Measurements from ENCODE around the gene SKIC2.
A peak's percentile ranks its signal among the peaks of the same experiment; 100 is the strongest.
"Not testable (repeated sequence)": the region's sequence is repeated elsewhere in the genome, so short reads cannot be mapped to it uniquely, and the experiment has no call there.

SKIC2 gene

GRCh38 chr6:31958741-31959739 is at the start of gene SKIC2, which contains the start of gene NELFE:
Gene SKIC2, plus strand, starts transcription at chr6:31959175. Its CDS starts 18 bp downstream, at chr6:31959193.
Gene NELFE, minus strand, starts transcription at chr6:31958971. Its CDS starts 525 bp downstream, at chr6:31958446.
- peak; percentile 89 for DNase-seq (ENCODE audit: low read depth)

GRCh38 chr6:31909298-31909697 is 49.7 kb upstream of the SKIC2 start:
- DNase-seq (ENCODE audit: low read depth), result not testable (repeated sequence)

GRCh38 chr6:31911826-31912585 is 47.0 kb upstream of the SKIC2 start:
- DNase-seq (ENCODE audit: low read depth), result no peak

- no peak for DNase-seq (ENCODE audit: low read depth)
These were observed 43.6 kb upstream of the SKIC2 start for GRCh38 chr6:31915351-31915750.

- DNase-seq (ENCODE audit: low read depth), result no peak
These were observed 43.2 kb upstream of the SKIC2 start for GRCh38 chr6:31915756-31916155.

- DNase-seq (ENCODE audit: low read depth), result no peak
These were observed 40.8 kb upstream of the SKIC2 start for GRCh38 chr6:31918069-31918720.

- DNase-seq (ENCODE audit: low read depth), result no peak
These were observed 39.2 kb upstream of the SKIC2 start for GRCh38 chr6:31919624-31920303.

GRCh38 chr6:31920811-31921210 is 38.2 kb upstream of the SKIC2 start:
- DNase-seq (ENCODE audit: low read depth), result no peak

- no peak for DNase-seq (ENCODE audit: low read depth)
These were observed 36.0 kb upstream of the SKIC2 start for GRCh38 chr6:31922942-31923341.

- DNase-seq (ENCODE audit: low read depth), result no peak
These were observed 31.6 kb upstream of the SKIC2 start, which contains the start of gene C2 for GRCh38 chr6:31927242-31927862. Gene C2, plus strand, starts transcription at chr6:31927717. Its CDS starts 36 bp downstream, at chr6:31927753.

- no peak for DNase-seq (ENCODE audit: low read depth)
These were observed 30.9 kb upstream of the SKIC2 start for GRCh38 chr6:31927863-31928671.

GRCh38 chr6:31928672-31928939 is 30.4 kb upstream of the SKIC2 start:
- no peak for DNase-seq (ENCODE audit: low read depth)

- DNase-seq (ENCODE audit: low read depth), result no peak
These were observed 28.0 kb upstream of the SKIC2 start for GRCh38 chr6:31930962-31931361.

GRCh38 chr6:31932137-31932536 is 26.8 kb upstream of the SKIC2 start:
- not testable (repeated sequence) for DNase-seq (ENCODE audit: low read depth)

- no peak for DNase-seq (ENCODE audit: low read depth)
These were observed 25.4 kb upstream of the SKIC2 start for GRCh38 chr6:31933537-31933936.

- DNase-seq (ENCODE audit: low read depth), result no peak
These were observed 24.0 kb upstream of the SKIC2 start for GRCh38 chr6:31935021-31935420.

- DNase-seq (ENCODE audit: low read depth), result no peak
These were observed 23.2 kb upstream of the SKIC2 start for GRCh38 chr6:31935823-31936222.

- DNase-seq (ENCODE audit: low read depth), result no peak
These were observed 18.7 kb upstream of the SKIC2 start for GRCh38 chr6:31940256-31940664.

GRCh38 chr6:31943742-31944141 is 15.2 kb upstream of the SKIC2 start:
- no peak for DNase-seq (ENCODE audit: low read depth)

GRCh38 chr6:31945154-31945506 is 13.8 kb upstream of the SKIC2 start:
- no peak for DNase-seq (ENCODE audit: low read depth)

All from GM04503 (cell line).